Choroid plexus epithelial cell (primary cell): ENCODE results near the gene AKR1C2.
"Not testable (repeated sequence)": the region's sequence is repeated elsewhere in the genome, so short reads cannot be mapped to it uniquely, and the experiment has no call there.

Experiments
- DNase-seq: peaks from one replicate; pipeline ENCODE4 v3.0.0-alpha.2; 2010; ENCODE audit warnings: low read depth
- H3K4me3 ChIP-seq: 2 replicates; pipeline ENCODE4 v1.5.1; 2011; ENCODE audit warnings: low read depth, mild to moderate bottlenecking, control low read depth, low read length, moderate library complexity
- CTCF ChIP-seq: conservative IDR thresholded peaks from 2 replicates; pipeline ENCODE4 v1.5.1; 2011; ENCODE audit warnings: low read depth, mild to moderate bottlenecking, control low read depth, inconsistent platforms, low read length, moderate library complexity

Gene AKR1C2

GRCh38 chr10:4947039-4947634 lies 56.5 kb downstream of the AKR1C2 start:
- H3K4me3 ChIP-seq: no peak overlapping the region
- no peak for TF ChIP-seq CTCF
- peak; percentile 59 for DNase-seq

GRCh38 chr10:4945766-4946717 lies 57.6 kb downstream of the AKR1C2 start:
- H3K4me3 ChIP-seq: no peak overlapping the region
- TF ChIP-seq CTCF: no peak
- no peak for DNase-seq

- no peak for TF ChIP-seq CTCF
- no peak for DNase-seq
- H3K4me3 ChIP-seq: no peak overlapping the region
Measured at GRCh38 chr10:4944841-4945240, 58.8 kb downstream of the AKR1C2 start.

GRCh38 chr10:4943821-4944220 lies 59.8 kb downstream of the AKR1C2 start:
- H3K4me3 ChIP-seq: no peak overlapping the region

GRCh38 chr10:4943416-4943815 lies 60.2 kb downstream of the AKR1C2 start:
- DNase-seq, H3K4me3 ChIP-seq: not testable (repeated sequence)

More at GRCh38 chr10:4943821-4944220, 59.8 kb downstream of the AKR1C2 start:
- no peak for TF ChIP-seq CTCF
- no peak for DNase-seq

- peak; percentile 22 for TF ChIP-seq CTCF
- peak; percentile 76 for DNase-seq
- H3K4me3 ChIP-seq: not testable (repeated sequence)
Measured at GRCh38 chr10:4942931-4943330, 60.7 kb downstream of the AKR1C2 start.

- no peak overlapping the region for H3K4me3 ChIP-seq
- TF ChIP-seq CTCF: no peak
- no peak for DNase-seq
Measured at GRCh38 chr10:4941540-4942330, 61.9 kb downstream of the AKR1C2 start.

GRCh38 chr10:4940909-4941308 lies 62.7 kb downstream of the AKR1C2 start:
- not testable (repeated sequence) for DNase-seq, H3K4me3 ChIP-seq

GRCh38 chr10:4940073-4940428 lies 63.6 kb downstream of the AKR1C2 start:
- DNase-seq: not testable (repeated sequence)

More at GRCh38 chr10:4940073-4940428, 63.6 kb downstream of the AKR1C2 start:
- not testable (repeated sequence) for H3K4me3 ChIP-seq
